ENCODE results near the gene VWF. TPM values are rescaled to one million over a fixed set of nuclear protein-coding genes. Genes with fewer than 3 reads are reported as not detected.

Gene VWF
- total and polyA plus RNA-seq, 2 experiments from 2014 or later = 0.42 to 0.56 TPM

GRCh38 chr12:5901416-5901815 lies 223.1 kb downstream of the VWF start (continued):
- TF ChIP-seq ZNF462 (CRISPR knock-in tag; IDR thresholded peaks at IDR 0.05) = no peak

- no peak for ATAC-seq
- no peaks in the 10 kb centered on the region for H3K27me3 ChIP-seq (ENCODE audit: insufficient read depth)
- no peak overlapping the region for H3K4me2 ChIP-seq
- H3K36me3 ChIP-seq (ENCODE audit: insufficient read depth) = no peaks in the 10 kb centered on the region
- H3K4me3 Mint-ChIP-seq = no peak overlapping the region
- no peaks in the 10 kb centered on the region for H3K36me3 Mint-ChIP-seq (ENCODE audit: low read depth)
- H3K27ac Mint-ChIP-seq = no peak overlapping the region
- 0 out of 2 replicates have a peak, but pooled peaks cover 7% of the 10 kb centered on the region for H3K9me2 ChIP-seq (ENCODE audit: insufficient read depth)
- 0 out of 2 replicates have a peak overlapping the region, but pooled peaks have one; percentile 10 for H2AFZ ChIP-seq
- no peaks in the 10 kb centered on the region for H3K27me3 Mint-ChIP-seq (ENCODE audit: insufficient read depth, low read depth, poor library complexity)
- no peaks in the 10 kb centered on the region for H3K9me3 Mint-ChIP-seq
- DNase-seq (ENCODE audit: low spot score) = no peak
- no peak overlapping the region for H3K27ac ChIP-seq (ENCODE audit: low read depth)
- H3K4me1 Mint-ChIP-seq = peaks cover 12% of the 10 kb centered on the region
- H4K20me1 ChIP-seq (replicated peaks; ENCODE audit: insufficient read depth) = no peaks in the 10 kb centered on the region
- no peaks in the 10 kb centered on the region for H3K4me1 ChIP-seq (ENCODE audit: insufficient read depth)
- no peaks in the 10 kb centered on the region for H3F3A ChIP-seq (replicated peaks; ENCODE audit: low read depth)
- no peak overlapping the region for H3K4me3 ChIP-seq
- H3K79me2 ChIP-seq (replicated peaks; ENCODE audit: insufficient read depth) = no peaks in the 10 kb centered on the region
- TF ChIP-seq ZNF331 (CRISPR knock-in tag; IDR thresholded peaks at IDR 0.05; ENCODE audit: low read depth) (no peak), CREB1 (CRISPR knock-in tag; IDR thresholded peaks at IDR 0.05; ENCODE audit: low read depth) (no peak), REST (IDR thresholded peaks at IDR 0.05; ENCODE audit: unreplicated experiment) (no peak), POLR2AphosphoS5 (IDR thresholded peaks at IDR 0.05; ENCODE audit: low read depth) (no peak), NANOG (IDR thresholded peaks at IDR 0.05; ENCODE audit: borderline replicate concordance) (no peak), CTCF (conservative IDR thresholded peaks at IDR 0.05; ENCODE audit: low read depth in 2 of 2) (no peak), EZH2 (IDR thresholded peaks at IDR 0.05; ENCODE audit: low read depth, unreplicated experiment) (no peak)
Measured at GRCh38 chr12:5900533-5901205, 223.8 kb downstream of the VWF start.
